GM21528 (cell line): ENCODE data around the gene KIAA1549.

Experiments used
- ATAC-seq: cut with Tn5 transposase; IDR thresholded peaks from one replicate; pipeline ENCODE4 v1.9.1; 2021; ENCODE audit warnings: mild to moderate bottlenecking, moderate library complexity; ENCODE audit not compliant: unreplicated experiment, low FRiP score

The KIAA1549 gene

DNA sequence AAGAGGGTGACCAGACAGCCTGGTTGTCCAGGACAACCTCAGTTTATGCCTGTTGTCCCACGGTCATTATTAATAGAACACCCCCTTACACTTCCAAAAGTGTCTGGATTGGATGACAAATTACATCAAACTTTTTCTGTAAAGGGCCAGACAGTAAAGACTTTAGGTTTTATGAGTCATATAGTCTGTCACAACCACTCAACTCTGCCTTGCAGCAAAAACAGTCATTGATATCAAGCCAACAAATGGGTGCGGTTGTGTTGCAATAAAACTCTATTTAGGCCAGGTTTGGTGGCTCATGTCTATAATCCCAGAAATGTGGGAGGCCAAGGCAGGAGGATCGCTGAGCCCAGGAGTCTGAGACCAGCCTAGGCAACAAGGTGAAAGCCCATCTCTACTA is 116.5 kb downstream of the KIAA1549 start:
- ATAC-seq: no peak

- ATAC-seq: no peak
These were observed 117.3 kb downstream of the KIAA1549 start for GRCh38 chr7:138863931-138864330.

DNA sequence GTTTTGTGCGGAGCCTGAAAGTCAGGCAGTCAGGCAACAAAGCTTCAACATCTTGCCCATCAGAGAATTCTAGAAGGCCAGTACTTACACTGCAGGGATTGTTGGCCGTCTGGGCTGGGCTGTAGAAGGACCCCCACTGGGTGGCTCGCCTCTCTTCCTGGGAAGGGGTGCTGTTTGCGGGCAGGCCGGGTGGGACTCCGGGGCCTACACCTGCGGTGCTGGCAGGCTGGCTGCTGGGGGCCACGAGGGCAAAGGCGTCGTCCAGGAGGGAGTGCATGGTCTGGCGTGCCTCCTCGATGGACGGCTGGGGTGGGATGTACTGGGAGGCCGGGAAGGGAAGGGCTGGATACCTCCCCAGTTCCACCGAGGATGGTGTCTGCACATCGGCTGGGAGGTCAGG is 120.1 kb downstream of the KIAA1549 start:
- ATAC-seq: no peak

DNA sequence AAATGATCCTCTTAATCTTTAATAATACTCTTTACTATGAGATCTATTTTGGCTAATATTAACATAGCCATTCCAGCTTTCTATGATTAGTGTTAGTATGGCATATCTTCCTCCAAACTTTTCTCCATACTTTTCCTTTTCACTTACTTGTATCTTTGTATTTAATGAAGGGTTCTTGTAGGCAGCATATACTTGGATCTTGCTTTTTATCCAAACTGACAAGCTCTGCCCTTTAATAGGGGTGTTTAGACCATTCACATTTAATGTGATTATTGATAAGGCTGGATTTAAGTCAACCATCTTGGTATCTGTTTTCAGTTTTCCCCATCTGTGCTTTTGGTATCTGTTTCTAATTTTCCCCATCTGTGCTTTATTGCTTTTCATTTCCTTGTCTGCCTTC is 123.5 kb downstream of the KIAA1549 start:
- ATAC-seq: no peak

DNA sequence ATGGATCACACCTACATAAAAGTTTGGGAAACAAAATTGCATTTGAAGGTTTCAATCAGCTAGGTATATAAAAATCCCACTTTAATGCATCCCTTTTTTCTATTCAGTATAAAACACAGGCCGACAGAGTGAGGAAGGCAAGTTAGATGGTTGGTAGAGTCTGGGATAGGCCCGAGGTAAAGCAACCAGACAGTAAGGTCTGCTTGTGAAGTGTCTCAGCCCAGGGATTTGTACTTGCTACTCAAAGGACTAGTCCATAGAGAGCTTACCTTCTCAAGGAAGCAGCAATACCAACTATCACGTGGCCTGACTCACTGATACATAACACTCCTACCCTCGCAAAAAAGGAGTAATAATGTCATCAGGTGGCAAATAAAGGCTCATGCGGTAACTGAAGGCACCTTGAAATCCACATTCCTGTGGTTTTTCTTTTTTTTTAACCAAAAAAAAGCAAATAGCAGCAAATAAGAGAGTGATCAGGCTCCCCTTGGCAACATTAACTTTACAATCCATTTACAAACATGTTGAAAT is 127.0 kb downstream of the KIAA1549 start:
- no peak for ATAC-seq

- no peak for ATAC-seq
These were observed 127.7 kb downstream of the KIAA1549 start for GRCh38 chr7:138853448-138853847.

- no peak for ATAC-seq
These were observed 128.7 kb downstream of the KIAA1549 start for GRCh38 chr7:138852469-138852868.

- no peak for ATAC-seq
These were observed 131.5 kb downstream of the KIAA1549 start for GRCh38 chr7:138849701-138850100.

DNA sequence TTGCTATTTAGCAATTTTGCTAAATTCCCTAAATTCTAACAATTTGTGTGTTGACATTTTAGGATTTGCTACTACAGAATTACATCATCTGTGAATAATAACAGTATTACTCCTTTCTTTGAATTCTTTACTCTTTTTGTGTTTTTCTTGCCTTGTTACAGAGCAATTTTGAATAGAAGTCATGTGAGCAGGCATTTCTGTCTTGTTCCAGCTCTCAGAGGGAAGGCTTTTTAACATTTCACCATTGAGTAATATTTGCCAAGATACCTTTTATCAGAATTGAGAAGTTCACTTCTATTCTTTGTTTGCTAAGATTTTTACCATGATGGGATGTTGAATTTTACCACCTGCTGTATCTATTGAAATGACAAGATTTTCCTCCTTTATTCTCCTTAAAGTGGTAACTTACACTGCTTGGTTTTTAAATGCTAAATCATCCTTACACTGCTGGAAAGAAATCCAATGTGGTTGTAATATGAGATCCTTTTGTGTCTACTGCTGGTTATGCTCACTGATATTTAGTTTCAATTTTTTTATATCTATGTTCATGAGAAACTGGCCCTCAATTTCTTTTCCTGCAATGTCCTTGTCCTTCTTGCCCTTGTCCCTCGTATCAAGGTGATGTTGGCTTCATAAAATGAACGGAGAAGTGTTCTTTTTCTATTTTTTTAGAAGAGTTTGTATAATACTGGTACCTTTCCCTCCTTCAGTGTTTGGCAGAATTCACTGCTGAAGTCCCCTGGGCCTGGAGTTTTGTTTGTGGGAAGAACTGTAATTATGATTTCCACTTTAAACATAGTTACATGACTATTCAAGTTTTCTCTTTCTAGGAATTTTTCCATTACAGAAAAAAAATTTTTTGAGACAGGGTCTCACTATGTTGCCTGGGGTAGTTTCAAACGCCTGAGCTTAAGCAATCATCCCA is 132.9 kb downstream of the KIAA1549 start:
- no peak for ATAC-seq

DNA sequence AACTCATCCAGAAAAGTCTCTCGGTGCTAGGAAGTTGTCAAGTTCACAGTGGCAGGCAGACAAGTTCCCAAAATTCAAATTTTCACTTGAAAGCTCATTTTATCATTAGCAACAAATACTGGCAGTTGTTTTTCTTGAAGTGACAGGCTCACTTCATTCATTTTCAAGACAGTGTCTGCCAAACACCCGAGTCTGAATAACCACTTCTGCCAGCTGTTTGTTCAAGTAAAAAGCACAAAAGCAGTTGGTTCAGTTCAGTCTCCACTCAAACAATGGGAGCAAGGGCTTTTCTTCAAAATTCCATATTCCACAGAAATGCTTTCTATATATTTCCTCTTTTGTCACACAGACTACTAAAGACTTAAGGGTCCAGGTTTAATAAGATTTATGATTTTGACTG is 135.5 kb downstream of the KIAA1549 start:
- no peak for ATAC-seq

- ATAC-seq: no peak
These were observed 137.3 kb downstream of the KIAA1549 start for GRCh38 chr7:138843632-138844580.

- ATAC-seq: no peak
These were observed 139.1 kb downstream of the KIAA1549 start for GRCh38 chr7:138842111-138842510.

GRCh38 chr7:138838166-138838565 is 143.0 kb downstream of the KIAA1549 start:
- ATAC-seq: no peak

DNA sequence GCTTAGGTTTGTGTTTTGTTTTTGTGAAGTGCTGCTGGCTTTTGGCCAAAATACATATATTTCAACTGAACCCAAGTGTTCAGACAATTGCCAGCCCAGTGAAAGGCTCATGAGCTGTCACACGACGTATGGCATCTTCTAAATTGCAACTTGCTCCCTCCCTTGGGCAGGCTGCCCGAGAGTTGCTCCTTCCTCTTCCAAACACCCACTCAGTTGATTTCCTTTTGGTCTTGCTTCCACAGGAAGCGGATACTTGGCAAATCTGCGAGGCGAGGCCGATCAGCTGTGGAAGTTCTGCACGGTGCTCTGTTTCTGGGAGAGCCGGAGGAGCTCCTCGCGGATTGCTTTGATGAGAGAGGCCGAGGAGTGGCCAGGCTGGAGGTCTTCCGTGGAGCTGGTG is 143.6 kb downstream of the KIAA1549 start:
- no peak for ATAC-seq

- no peak for ATAC-seq
These were observed 146.1 kb downstream of the KIAA1549 start for GRCh38 chr7:138835087-138835486.

GRCh38 chr7:138834583-138834982 is 146.6 kb downstream of the KIAA1549 start:
- no peak for ATAC-seq

GRCh38 chr7:138833596-138833995 is 147.6 kb downstream of the KIAA1549 start:
- ATAC-seq: no peak

DNA sequence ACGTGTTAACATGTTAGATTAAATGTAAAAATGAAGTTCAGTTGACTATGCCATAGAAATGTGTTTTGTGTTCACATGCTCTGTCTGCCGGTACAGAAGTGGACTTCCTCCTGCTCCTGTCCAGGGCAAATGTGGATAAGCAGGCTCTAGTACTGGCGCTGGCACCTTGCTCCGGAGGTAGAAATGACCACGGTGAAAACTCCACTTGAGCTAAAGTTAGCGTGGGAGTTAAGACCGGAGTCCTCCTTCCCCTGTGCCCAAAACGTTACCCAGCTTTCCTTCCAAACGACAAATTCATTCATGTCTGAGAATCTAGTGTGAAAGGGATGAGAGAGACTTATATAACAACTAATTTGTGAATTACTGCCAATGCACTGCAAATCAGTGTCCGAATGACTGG is 148.2 kb downstream of the KIAA1549 start:
- no peak for ATAC-seq

DNA sequence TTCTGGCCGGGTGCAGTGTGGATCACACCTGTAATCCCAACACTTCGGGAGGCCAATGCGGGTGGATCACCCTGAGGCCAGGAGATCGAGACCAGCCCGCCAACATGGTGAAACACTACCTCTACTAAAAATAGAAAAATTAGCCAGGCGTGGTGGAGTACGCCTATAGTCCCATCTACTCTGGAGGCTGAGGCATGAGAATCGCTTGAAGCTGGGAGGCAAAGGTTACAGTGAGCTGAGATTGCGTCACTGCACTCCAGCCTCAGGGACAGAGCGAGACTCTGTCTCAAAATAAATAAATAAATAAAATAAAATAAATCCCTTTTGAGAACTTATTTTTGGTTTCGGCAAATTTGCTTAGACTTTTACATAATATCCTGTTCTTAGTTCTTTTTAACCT is 151.9 kb downstream of the KIAA1549 start:
- no peak for ATAC-seq

- ATAC-seq: no peak
These were observed 152.9 kb downstream of the KIAA1549 start for GRCh38 chr7:138828302-138828701.
